ENCODE results near the gene NOTCH1.

The NOTCH1 gene

DNA sequence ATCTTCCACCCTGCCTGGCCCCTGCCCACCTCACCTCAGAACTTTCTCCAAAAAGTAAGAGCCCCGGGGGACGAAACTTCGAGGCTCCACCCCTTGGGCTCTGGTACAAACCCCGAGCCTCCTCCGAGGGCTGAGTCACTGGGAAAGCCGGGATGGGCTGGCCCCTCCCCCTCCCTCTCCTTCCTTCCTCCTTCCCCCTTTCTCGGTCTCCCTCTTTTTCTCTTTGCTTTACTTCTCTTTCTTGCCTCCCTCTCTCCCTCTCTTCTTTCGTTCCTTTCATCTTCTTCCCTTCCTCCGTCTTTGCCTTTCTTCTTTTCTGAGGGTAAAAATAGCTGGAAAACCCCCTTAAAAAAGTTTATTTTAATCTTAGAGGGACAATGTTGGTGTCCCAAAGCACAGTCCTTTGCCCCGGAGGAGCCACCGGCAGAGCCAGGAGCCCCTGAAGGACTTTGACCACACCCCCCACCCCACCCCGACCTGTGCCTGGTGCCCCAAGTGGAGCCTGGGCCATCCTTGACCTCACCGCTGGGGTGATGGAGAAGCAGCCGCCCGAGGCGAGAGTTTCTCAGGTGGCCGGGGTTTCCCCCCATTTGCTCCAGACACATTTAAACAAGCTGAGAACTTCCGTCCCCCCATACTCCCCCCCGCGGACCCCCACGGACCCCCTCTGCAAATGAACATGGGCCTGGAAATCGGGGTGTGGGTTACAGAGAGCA lies 5.7 kb upstream of the NOTCH1 start:
- in situ Hi-C loops (cut with HindIII; ENCODE audit: low sequenced_read_pairs): no loop called here
- TF ChIP-seq, protein P1, sequence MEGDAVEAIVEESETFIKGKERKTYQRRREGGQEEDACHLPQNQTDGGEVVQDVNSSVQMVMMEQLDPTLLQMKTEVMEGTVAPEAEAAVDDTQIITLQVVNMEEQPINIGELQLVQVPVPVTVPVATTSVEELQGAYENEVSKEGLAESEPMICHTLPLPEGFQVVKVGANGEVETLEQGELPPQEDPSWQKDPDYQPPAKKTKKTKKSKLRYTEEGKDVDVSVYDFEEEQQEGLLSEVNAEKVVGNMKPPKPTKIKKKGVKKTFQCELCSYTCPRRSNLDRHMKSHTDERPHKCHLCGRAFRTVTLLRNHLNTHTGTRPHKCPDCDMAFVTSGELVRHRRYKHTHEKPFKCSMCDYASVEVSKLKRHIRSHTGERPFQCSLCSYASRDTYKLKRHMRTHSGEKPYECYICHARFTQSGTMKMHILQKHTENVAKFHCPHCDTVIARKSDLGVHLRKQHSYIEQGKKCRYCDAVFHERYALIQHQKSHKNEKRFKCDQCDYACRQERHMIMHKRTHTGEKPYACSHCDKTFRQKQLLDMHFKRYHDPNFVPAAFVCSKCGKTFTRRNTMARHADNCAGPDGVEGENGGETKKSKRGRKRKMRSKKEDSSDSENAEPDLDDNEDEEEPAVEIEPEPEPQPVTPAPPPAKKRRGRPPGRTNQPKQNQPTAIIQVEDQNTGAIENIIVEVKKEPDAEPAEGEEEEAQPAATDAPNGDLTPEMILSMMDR (IDR thresholded peaks at IDR 0.05; ENCODE audit: low read depth, low read length): no peak
- DNase-seq (ENCODE audit: low read depth, low spot score): peak; percentile 56
- H3K4me3 ChIP-seq (ENCODE audit: low read depth, low read length): no peak overlapping the region

DNA sequence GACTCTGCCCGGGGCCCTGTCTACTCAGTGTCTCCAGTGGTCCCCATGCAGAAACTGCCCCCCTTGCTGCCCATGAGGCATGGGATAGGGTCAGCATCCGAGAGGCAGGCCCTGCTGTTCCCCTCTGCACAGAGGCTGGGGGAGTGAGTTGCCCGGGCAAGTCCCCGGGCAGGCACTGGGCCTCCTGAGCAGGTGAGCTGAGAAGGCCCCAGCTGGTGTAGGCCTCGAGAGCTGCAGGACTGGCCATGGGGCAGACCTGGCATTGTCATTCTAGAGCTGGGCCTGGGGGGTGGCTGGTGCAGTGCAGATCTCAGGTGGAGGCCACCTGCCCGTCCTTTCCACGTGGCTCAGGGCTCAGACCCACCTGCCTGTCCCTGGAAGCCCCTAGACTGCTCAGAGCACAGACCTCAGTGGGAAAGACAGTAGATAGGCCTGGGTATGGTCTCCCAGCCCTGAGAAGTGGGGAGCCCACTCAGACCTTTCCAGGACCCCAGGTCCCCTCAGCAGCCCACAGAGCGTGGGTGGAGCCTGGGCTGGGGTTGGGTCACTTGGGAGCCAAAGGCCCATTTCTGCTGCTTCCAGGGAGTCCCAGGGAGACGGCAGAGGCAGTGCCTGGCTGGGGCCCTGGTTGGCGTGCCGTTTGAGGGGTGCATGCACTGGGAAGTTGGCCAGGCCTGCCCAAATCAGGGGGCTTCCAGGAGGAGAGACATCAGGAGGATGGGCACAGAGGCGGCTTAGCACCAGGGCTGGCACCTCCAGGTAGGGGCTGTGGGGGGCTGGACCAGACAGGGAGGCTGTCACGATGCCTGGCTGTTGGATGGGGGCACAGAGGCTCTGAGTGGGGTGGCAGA lies 4.8 kb upstream of the NOTCH1 start:
- in situ Hi-C loops (cut with HindIII; ENCODE audit: low sequenced_read_pairs): no loop called here
- no peak for DNase-seq (ENCODE audit: low read depth, low spot score)
- TF ChIP-seq, protein P1 (IDR thresholded peaks at IDR 0.05; ENCODE audit: low read depth, low read length): no peak
- no peak overlapping the region for H3K4me3 ChIP-seq (ENCODE audit: low read depth, low read length)

DNA sequence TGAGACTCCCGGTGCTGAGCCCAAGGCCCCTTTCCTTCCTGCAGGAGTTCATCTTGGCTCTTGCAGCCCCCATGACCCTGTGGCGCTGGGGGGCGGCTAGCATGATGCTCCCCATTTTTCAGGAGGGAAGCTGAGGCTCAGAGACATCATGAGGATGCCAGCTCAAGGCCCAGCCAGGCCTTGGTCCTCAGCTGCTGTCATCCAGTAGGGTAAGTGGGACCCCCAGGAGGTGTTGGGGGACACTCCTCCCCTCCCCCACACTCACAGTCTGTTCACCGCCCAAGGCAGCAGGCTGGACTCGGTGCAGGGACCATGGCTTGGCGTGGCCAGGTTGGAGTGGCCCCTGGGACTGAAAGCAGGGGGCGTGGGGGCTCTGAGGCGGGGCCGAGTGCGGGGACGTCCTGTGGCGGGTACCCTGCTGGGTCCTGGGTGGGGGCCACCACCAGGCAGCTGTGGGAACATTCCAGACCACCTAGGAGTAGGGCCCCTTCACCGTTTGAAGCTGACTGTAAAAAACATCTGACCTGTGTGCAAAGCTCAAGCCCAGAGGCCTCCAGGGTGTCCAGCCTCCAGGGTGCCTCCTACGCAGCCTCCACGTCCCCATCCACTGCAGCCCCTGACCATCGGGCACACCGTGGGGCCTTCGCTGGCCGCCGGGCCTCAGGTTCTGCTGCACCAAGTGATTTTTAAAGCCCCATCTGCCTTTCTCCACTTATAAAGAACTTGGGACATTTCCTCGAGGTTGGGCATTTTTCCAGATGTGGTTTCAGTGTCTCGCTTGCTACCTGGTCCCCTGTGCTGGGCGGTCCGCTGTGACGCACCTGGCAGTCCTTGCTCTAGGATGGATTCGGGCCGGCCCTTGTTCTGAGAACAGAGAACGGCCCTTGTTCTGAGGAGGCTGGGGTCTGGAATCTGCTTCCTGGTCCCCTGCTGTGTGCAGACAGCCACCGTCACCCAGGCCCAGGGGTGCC lies 3.4 kb upstream of the NOTCH1 start:
- in situ Hi-C loops (cut with HindIII; ENCODE audit: low sequenced_read_pairs): loop anchor here (10.0 kb wide), 1 partner anchor 64 kb away; the partner anchor contains the start of gene SEC16A
- TF ChIP-seq, protein P1 (IDR thresholded peaks at IDR 0.05; ENCODE audit: low read depth, low read length): no peak
- no peak overlapping the region for H3K4me3 ChIP-seq (ENCODE audit: low read depth, low read length)
- DNase-seq (ENCODE audit: low read depth, low spot score): no peak

DNA sequence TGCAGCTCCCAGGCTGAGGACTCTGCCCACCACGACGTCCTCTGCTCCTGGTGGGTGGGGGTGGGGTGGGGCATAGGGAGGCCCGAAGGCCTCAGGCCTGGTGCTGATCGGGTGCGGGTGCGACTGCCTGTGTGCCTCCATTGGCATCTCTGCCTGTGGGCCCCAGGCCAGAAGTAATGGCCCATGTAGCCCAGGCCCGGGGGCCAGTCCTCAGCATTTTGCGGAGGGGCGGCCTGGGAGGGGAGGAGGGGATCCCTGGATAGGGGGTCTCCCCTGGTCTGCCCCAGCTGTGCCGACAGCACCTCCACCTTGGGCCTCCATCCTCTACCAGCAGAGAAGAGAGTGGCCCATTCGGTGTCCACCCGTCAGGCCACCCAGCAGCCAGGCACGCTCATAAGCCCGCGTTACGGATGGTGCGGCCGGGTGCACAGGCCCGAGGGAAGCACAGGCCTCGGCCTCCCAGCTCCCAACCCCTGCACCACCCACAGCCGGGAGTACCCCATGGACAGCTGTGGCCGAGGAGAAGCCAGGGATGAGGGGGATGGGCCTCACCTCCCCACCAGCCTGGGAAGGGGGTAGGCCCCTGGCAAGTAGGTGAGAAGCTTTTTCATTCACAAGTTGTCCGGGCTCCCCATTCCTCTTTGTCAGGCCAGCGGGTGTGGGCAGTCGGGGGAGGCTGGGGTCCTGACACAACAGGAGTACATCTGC lies 1.8 kb upstream of the NOTCH1 start:
- TF ChIP-seq, protein P1 (IDR thresholded peaks at IDR 0.05; ENCODE audit: low read depth, low read length): no peak
- no peak for DNase-seq (ENCODE audit: low read depth, low spot score)
- in situ Hi-C loops (cut with HindIII; ENCODE audit: low sequenced_read_pairs): loop anchor here (10.0 kb wide), 1 partner anchor 63 kb away; the partner anchor contains the start of gene SEC16A
- H3K4me3 ChIP-seq (ENCODE audit: low read depth, low read length): no peak overlapping the region

DNA sequence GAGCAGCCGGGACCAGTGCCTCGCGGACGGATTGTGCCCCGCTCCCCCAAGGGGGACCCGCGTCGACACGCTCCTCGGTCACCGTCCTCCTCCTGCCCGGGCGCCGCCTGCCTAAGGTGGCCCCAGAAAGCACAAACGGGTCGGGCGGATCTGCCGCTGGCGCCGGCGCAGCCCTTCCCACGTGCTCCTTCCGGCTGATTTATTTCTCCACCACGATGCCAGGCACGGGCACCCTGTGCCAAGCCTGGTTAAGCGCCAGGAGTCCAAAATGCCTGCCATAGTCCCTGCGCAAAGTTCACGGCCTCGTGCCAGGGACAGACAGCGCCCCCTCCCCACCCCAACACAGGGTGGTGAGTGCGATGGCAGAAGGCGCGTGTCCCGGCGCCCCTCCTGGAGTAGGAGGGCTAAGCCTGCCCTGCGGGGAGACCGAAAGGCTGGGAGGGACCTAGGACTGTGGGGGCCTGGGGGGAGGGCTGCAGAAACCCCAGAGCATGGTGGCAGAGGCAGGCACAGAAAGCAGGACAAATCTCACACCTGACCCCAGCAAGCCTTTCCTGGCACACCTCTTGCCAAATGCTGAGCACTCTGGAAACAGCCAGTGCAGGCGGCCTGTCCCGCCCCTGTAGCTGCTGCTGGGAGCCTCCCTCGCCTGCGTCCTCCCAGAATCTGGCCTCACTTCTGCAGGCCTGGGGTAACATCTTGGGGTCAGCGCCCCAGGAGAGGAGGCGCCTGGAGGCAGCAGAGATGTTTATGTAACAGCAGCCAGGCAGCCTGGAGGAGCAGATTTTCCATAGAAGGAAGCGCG lies 1.1 kb upstream of the NOTCH1 start:
- TF ChIP-seq, protein P1 (IDR thresholded peaks at IDR 0.05; ENCODE audit: low read depth, low read length): peak; percentile 2
- in situ Hi-C loops (cut with HindIII; ENCODE audit: low sequenced_read_pairs): loop anchor here (10.0 kb wide), 1 partner anchor 62 kb away; the partner anchor contains the start of gene SEC16A
- DNase-seq (ENCODE audit: low read depth, low spot score): no peak
- peak overlapping the region; percentile 41 for H3K4me3 ChIP-seq (ENCODE audit: low read depth, low read length)
